Vagina (tissue), 2 donors: ENCODE results near the gene ODF4. TPM values are rescaled to one million over a fixed set of nuclear protein-coding genes. Genes with fewer than 3 reads are reported as not detected.

Source experiments
- DNase-seq, 2 donors: peaks; one replicate each; pipeline ENCODE4 v3.0.0-alpha.2; 2017; ENCODE audit errors: extremely low spot score in 2 of 2
- H3K27ac ChIP-seq: fragments of 200-600 bp; sonication (generic); one replicate; pipeline ENCODE4 v1.5.1; 2019
- H3K27me3 ChIP-seq: fragments of 200-600 bp; sonication (generic); one replicate; pipeline ENCODE4 v1.5.1; 2019
- H3K36me3 ChIP-seq, 2 donors: fragments of 200-600 bp; sonication (generic); one replicate each; pipeline ENCODE4 v1.5.1; 2017 to 2019
- H3K4me1 ChIP-seq: fragments of 200-600 bp; sonication (generic); one replicate; pipeline ENCODE4 v1.5.1; 2019
- H3K4me3 ChIP-seq, 2 donors: fragments of 200-600 bp; sonication (generic); 1 replicate in 1 of 2; 2 replicates in 1 of 2; pipeline ENCODE4 v1.5.1; 2016 to 2019
- H3K9me3 ChIP-seq: fragments of 200-600 bp; sonication (generic); one replicate; pipeline ENCODE4 v1.5.1; 2019
- POLR2A ChIP-seq, 2 donors: fragments of 450-650 bp; IDR thresholded peaks; one replicate each; pipeline ENCODE4 v1.6.1; 2017; ENCODE audit warnings: antibody characterized with exemption in 2 of 2, mild to moderate bottlenecking in 2 of 2, moderate library complexity in 2 of 2
- POLR2AphosphoS5 ChIP-seq, 2 donors: sonication (generic); formaldehyde crosslinking; IDR thresholded peaks; one replicate each; pipeline ENCODE4 v1.9.0; 2017; ENCODE audit warnings: antibody characterized with exemption in 2 of 2, mild to moderate bottlenecking in 2 of 2, low read depth in 1 of 2; ENCODE audit not compliant: insufficient read depth in 1 of 2
- intact Hi-C: fragments of 100-400 bp; cut with DNase I; formaldehyde crosslinking; loops from one replicate; pipeline ENCODE4 v1.15.1; 2023
- total RNA-seq: library from RNA; depleted of rRNA; stranded (reverse); fragments of >200 nt; gene quantifications from one replicate; pipeline ENCODE4 v1.2.3, GENCODE V29; 2016
- TF ChIP-seq, protein P1 (sequence below), 3 experiments: fragments of 450-650 bp in 2 of 3; fragments of 200-600 bp in 1 of 3; sonication (generic) in 1 of 3; IDR thresholded peaks; one replicate each; pipeline ENCODE4 v1.5.1; 2017 to 2019; ENCODE audit warnings: antibody characterized with exemption in 3 of 3, mild to moderate bottlenecking in 2 of 3, moderate library complexity in 2 of 3

The ODF4 gene
- total RNA-seq, 1 donor from 2014 or later: not detected

DNA sequence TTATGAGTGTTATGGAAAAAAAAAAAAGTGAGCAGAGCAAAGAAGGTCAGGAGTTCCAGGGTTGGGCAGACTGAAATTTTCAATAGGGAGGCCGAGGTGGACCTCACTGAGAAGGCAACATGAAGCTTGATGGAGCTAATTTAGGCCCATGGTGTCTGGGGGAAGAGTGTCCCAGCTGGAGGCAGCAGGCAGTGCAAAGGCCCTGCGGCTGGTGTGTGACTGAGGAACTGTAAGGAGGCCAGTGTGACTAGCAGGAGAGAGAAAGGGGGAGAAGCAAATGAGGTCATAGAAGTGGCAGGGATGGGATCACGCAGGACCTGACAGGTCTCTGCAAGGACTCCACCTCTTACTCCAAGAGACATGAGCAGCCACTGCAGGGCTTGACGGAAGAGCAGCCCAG lies 19.4 kb upstream of the ODF4 start:
- H3K9me3 ChIP-seq: no peaks in the 10 kb centered on the region
- H3K27ac ChIP-seq: no peak overlapping the region
- no peaks in the 10 kb centered on the region for H3K36me3 ChIP-seq
- H3K4me1 ChIP-seq: peaks cover 8% of the 10 kb centered on the region
- DNase-seq: no peak
- H3K27me3 ChIP-seq: peaks cover 3% of the 10 kb centered on the region
- TF ChIP-seq POLR2A (IDR thresholded peaks at IDR 0.05): no peak
- TF ChIP-seq, protein P1, sequence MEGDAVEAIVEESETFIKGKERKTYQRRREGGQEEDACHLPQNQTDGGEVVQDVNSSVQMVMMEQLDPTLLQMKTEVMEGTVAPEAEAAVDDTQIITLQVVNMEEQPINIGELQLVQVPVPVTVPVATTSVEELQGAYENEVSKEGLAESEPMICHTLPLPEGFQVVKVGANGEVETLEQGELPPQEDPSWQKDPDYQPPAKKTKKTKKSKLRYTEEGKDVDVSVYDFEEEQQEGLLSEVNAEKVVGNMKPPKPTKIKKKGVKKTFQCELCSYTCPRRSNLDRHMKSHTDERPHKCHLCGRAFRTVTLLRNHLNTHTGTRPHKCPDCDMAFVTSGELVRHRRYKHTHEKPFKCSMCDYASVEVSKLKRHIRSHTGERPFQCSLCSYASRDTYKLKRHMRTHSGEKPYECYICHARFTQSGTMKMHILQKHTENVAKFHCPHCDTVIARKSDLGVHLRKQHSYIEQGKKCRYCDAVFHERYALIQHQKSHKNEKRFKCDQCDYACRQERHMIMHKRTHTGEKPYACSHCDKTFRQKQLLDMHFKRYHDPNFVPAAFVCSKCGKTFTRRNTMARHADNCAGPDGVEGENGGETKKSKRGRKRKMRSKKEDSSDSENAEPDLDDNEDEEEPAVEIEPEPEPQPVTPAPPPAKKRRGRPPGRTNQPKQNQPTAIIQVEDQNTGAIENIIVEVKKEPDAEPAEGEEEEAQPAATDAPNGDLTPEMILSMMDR (IDR thresholded peaks at IDR 0.05): no peak
- no peak for TF ChIP-seq POLR2AphosphoS5 (IDR thresholded peaks at IDR 0.05; ENCODE audit: insufficient read depth in 1 of 2, low read depth in 1 of 2)
- no peak overlapping the region for H3K4me3 ChIP-seq
- intact Hi-C loops: loop anchor here (2.0 kb wide), 1 partner anchor 57 kb away; no protein-coding TSS in a partner anchor

DNA sequence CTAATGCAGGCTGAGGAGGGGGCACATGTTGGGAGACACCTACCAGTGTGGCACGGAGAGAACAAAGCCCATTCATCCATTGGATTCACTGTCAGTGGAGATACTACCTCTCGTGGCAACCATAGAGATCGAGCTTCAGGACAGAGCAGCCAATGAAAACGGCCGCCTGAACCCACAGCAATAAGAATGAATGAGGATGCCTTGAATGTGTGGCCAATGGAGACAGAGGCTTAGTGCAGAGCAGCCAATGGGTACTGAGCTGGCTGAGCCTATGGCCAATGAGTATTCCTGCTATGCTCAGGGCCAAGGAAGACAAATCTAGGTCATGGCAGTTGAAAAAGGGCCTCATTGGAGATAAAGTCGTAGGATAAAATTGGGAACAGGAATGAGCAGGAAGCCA lies 18.6 kb upstream of the ODF4 start:
- no peaks in the 10 kb centered on the region for H3K9me3 ChIP-seq
- H3K36me3 ChIP-seq: no peaks in the 10 kb centered on the region
- no peak for TF ChIP-seq POLR2A (IDR thresholded peaks at IDR 0.05)
- no peak for DNase-seq
- peaks cover 6% of the 10 kb centered on the region for H3K4me1 ChIP-seq
- no peak overlapping the region for H3K27ac ChIP-seq
- H3K27me3 ChIP-seq: no peaks in the 10 kb centered on the region
- no peak overlapping the region for H3K4me3 ChIP-seq
- intact Hi-C loops: loop anchor here (2.0 kb wide), 1 partner anchor 58 kb away; no protein-coding TSS in a partner anchor

DNA sequence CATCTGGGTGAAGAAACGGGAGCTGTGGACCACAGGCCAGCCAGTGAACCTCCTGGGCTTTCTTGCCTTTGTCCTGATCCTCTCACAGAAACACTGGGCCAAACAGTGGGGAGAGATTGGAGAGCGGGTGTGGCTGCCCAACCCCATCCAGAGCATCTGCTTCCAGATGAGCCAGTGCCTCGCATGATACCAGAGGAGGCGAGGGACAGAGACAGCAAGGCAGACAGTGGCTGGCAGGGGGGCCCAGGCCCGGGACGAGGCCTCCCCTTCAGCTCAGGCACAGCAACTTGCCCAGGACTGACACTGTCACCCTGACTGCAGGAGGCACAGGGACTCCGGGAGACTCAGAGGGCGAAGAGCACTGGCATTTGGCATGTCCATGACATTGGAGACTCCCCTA lies 17.6 kb upstream of the ODF4 start:
- H3K4me3 ChIP-seq: no peak overlapping the region
- H3K4me1 ChIP-seq: peaks cover 15% of the 10 kb centered on the region
- no peak for TF ChIP-seq POLR2A (IDR thresholded peaks at IDR 0.05)
- no peak for TF ChIP-seq POLR2AphosphoS5 (IDR thresholded peaks at IDR 0.05; ENCODE audit: insufficient read depth in 1 of 2, low read depth in 1 of 2)
- TF ChIP-seq, protein P1 (IDR thresholded peaks at IDR 0.05): no peak
- no peaks in the 10 kb centered on the region for H3K27me3 ChIP-seq
- no peaks in the 10 kb centered on the region for H3K9me3 ChIP-seq
- no peaks in the 10 kb centered on the region for H3K36me3 ChIP-seq
- no peak overlapping the region for H3K27ac ChIP-seq
- intact Hi-C loops: no loop called here
- no peak for DNase-seq

DNA sequence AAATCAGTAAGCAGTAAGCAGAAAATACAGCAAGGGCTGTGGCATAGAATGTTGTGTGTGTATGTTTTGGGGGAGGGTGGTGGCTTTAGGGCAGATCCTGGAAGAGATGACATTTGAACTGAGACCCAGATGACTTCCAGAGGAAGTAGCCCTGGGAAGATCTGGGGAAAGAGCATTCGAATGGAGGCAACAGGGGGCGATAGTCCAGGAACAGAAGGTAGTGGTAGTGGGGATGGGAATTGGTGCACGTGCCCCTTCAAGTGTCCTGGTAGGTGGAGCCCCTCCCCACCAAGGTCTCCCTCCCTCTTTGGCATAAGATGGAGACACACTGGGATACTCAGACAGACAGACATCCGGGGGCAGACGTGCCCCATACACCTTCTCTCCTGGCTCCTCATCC lies 15.5 kb upstream of the ODF4 start:
- no peaks in the 10 kb centered on the region for H3K9me3 ChIP-seq
- H3K27me3 ChIP-seq: no peaks in the 10 kb centered on the region
- TF ChIP-seq POLR2AphosphoS5 (IDR thresholded peaks at IDR 0.05; ENCODE audit: insufficient read depth in 1 of 2, low read depth in 1 of 2) (no peak), POLR2A (IDR thresholded peaks at IDR 0.05) (no peak)
- TF ChIP-seq, protein P1 (IDR thresholded peaks at IDR 0.05): no peak
- no peaks in the 10 kb centered on the region for H3K36me3 ChIP-seq
- no peak overlapping the region for H3K27ac ChIP-seq
- no peak for DNase-seq
- no peak overlapping the region for H3K4me3 ChIP-seq
- H3K4me1 ChIP-seq: peaks cover 21% of the 10 kb centered on the region
- intact Hi-C loops: no loop called here

DNA sequence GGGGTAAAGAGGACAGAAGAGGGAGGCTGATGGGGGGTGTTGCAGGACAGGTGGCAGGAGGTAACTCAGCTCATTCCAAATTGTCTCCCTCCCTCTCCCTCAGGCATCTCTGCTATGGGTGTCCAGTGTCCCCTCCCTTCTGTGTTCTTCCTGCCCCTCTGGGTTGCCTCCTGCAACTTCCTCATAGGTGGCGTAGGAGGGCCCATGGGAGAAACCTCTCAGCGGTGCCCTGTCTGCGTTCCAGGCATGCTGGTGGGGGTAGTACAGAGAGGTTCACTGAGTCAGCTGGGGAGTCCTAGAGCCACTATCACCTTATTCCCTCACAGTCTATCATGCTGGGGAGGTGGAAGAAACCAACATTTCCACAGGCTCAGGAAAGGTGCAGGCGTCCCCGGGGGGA lies 14.7 kb upstream of the ODF4 start:
- intact Hi-C loops: no loop called here
- TF ChIP-seq POLR2A (IDR thresholded peaks at IDR 0.05) (no peak), POLR2AphosphoS5 (IDR thresholded peaks at IDR 0.05; ENCODE audit: insufficient read depth in 1 of 2, low read depth in 1 of 2) (no peak)
- TF ChIP-seq, protein P1 (IDR thresholded peaks at IDR 0.05): no peak
- DNase-seq: no peak
- Histone ChIP-seq H3K27me3 (no peaks in the 10 kb centered on the region), H3K4me1 (peaks cover 21% of the 10 kb centered on the region), H3K27ac (no peak overlapping the region), H3K36me3 (no peaks in the 10 kb centered on the region), H3K4me3 (no peak overlapping the region), H3K9me3 (no peaks in the 10 kb centered on the region)
